ENCODE results near the gene KIF3B.

Gene KIF3B

DNA sequence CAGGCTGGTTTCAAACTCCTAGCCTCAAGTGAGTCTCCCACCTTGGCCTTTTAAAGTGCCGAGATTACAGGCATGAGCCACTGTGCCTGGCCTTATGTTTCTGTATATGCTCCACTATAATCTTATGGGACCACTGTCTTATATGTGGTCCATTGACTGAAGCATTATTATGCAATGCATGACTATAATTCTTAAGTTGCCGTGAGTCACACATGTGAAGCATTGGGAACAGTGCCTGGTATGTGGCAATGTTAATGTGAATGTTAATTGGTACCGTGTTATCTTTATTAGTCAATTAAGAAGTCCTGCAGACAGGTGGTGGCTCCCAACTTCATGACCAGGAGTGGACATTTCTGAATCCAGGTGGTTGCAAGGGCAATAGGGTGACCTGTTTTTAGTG lies 66.0 kb downstream of the KIF3B start:
- in situ Hi-C loops (cut with HindIII; ENCODE audit: low sequenced_read_pairs): no loop called here
- TF ChIP-seq, protein P1, sequence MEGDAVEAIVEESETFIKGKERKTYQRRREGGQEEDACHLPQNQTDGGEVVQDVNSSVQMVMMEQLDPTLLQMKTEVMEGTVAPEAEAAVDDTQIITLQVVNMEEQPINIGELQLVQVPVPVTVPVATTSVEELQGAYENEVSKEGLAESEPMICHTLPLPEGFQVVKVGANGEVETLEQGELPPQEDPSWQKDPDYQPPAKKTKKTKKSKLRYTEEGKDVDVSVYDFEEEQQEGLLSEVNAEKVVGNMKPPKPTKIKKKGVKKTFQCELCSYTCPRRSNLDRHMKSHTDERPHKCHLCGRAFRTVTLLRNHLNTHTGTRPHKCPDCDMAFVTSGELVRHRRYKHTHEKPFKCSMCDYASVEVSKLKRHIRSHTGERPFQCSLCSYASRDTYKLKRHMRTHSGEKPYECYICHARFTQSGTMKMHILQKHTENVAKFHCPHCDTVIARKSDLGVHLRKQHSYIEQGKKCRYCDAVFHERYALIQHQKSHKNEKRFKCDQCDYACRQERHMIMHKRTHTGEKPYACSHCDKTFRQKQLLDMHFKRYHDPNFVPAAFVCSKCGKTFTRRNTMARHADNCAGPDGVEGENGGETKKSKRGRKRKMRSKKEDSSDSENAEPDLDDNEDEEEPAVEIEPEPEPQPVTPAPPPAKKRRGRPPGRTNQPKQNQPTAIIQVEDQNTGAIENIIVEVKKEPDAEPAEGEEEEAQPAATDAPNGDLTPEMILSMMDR (IDR thresholded peaks at IDR 0.05; ENCODE audit: low read depth, low read length, missing control alignments): no peak
- no peak for DNase-seq (ENCODE audit: low read depth)
- no peak overlapping the region for H3K4me3 ChIP-seq (ENCODE audit: low read depth, low read length)

DNA sequence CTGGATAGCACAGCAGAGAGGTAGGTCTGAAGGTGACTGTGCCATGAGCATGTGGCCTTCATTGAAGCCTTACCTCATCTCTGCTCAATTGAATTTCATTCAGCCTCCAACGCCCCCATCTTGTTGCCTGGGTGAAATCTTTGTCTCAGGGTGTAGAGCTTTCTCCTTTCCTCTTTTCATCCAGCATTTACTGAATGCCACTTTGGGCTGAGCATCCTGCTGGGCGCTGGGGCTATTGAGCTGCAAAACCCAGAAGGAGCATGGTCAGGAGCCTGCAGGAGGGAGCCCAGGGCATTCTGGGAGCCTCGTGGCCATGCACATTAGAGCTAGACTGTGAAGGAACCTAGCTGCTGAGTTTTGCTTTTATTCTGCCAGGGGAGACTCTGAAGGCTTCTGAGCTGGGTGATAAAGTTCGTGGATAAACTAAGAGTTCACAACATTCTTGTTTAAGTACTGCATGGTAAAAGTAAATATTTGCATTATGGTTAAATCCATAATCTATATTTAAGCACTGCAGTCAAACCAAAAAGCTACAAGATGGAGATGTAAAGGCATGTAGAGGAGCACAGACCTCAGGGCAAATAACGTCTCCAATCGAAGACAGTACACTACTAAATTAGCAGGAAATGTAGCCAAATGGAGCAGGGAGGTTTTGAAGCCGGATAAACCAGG lies 67.5 kb downstream of the KIF3B start:
- in situ Hi-C loops (cut with HindIII; ENCODE audit: low sequenced_read_pairs): no loop called here
- no peak for DNase-seq (ENCODE audit: low read depth)
- no peak overlapping the region for H3K4me3 ChIP-seq (ENCODE audit: low read depth, low read length)
- TF ChIP-seq, protein P1 (IDR thresholded peaks at IDR 0.05; ENCODE audit: low read depth, low read length, missing control alignments): no peak

DNA sequence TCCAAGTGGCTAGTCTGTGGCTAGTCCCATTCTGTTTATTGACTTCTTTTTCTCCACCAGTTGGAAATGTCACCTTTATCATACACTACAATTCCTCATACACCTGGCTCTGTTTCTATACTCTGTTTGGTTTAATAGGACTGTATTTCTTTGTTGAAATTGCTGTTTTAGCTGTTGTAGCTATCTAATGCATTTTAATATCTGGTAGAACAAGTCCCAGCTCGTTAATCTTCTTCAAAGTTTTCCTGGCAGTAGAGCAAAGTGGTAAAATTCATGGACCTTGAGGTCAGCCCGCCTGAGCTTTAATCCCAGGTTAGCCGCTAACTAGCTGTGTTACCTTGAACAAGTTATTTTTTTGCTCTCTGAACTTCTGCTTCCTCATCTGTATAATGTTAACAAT lies 70.8 kb downstream of the KIF3B start:
- TF ChIP-seq, protein P1 (IDR thresholded peaks at IDR 0.05; ENCODE audit: low read depth, low read length, missing control alignments): no peak
- H3K4me3 ChIP-seq (ENCODE audit: low read depth, low read length): no peak overlapping the region
- in situ Hi-C loops (cut with HindIII; ENCODE audit: low sequenced_read_pairs): no loop called here
- DNase-seq (ENCODE audit: low read depth): no peak

DNA sequence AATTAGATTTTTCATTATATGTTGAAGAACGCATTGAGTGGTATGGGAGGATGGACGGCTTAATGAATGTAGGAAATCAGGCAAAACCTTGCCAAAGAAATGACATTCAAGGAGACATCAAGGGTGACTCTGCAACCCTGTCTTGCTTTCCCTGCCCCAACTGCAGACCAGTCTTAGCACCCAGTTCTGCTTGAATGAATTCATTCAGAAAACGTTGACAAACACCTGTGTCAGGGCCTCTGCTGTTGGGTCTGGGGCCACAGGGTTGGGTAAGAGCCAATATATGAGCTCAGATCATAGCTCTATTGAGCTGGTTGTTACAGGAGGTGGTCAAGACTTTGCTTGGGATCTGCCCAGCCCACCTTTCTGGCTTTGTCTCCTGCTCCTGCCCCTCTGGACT lies 73.0 kb downstream of the KIF3B start:
- TF ChIP-seq, protein P1 (IDR thresholded peaks at IDR 0.05; ENCODE audit: low read depth, low read length, missing control alignments): no peak
- in situ Hi-C loops (cut with HindIII; ENCODE audit: low sequenced_read_pairs): no loop called here

DNA sequence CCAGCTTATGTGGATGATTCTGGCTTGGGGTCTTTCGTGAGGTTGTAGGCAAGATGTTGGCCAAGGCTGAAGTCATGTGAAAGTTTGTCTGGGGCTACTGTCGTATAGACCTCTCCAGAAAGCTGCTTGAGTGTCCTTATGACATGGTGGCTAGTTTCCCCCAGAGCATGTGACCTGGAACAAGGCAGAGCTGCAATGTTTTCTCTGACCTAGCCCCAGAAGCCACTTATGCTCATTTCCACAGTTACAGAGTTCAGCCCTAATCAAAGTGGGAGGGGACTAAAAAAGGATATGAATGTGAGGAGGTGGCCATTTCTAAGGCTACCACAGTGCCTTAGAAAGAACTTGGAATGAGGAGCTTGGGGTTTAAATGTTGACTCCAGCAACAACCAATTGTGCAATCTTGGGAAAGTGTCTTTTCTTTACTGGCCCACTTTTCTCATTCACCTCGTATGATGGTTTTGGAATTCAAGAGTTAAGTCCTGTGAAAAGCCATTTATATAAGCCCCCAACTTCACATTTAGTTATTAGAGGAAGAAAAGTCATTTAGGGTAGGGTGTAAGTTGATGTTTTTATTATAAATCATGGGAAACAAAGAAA lies 74.8 kb downstream of the KIF3B start:
- H3K4me3 ChIP-seq (ENCODE audit: low read depth, low read length): no peak overlapping the region
- TF ChIP-seq, protein P1 (IDR thresholded peaks at IDR 0.05; ENCODE audit: low read depth, low read length, missing control alignments): no peak
- in situ Hi-C loops (cut with HindIII; ENCODE audit: low sequenced_read_pairs): no loop called here
- no peak for DNase-seq (ENCODE audit: low read depth)

More for the DNA sequence above, 73.0 kb downstream of the KIF3B start:
- H3K4me3 ChIP-seq (ENCODE audit: low read depth, low read length): no peak overlapping the region
- no peak for DNase-seq (ENCODE audit: low read depth)

DNA sequence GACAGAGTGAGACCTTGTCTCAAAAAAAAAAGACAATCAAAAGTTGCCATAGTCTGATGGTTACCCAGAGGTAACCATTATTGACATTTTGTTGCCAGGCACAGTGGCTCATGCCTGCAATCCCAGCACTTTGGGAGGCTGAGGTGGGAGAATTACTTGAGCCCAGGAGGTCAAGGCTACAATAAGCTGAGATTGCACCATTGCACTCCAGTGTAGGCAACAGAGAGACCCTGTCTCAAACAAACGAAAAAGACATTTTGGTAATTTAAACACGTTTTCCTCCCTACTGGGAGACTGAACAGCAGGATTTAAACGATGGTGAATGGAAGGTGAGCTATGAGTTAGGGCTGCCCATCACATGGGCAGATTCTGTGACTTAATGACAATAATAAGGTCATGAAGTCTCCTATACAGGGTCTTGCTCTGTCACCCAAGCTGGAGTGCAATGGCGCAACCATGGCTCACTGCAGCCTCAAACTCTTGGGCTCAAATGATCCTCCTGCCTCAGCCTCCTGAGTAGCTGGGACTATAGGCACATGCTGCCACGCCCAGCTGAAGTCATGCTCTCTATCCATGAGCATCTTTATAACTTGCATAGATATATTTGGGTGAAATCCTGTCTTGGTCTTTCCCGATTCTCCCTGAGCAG lies 76.5 kb downstream of the KIF3B start:
- TF ChIP-seq, protein P1 (IDR thresholded peaks at IDR 0.05; ENCODE audit: low read depth, low read length, missing control alignments): no peak
- in situ Hi-C loops (cut with HindIII; ENCODE audit: low sequenced_read_pairs): no loop called here
- no peak for DNase-seq (ENCODE audit: low read depth)
- H3K4me3 ChIP-seq (ENCODE audit: low read depth, low read length): no peak overlapping the region

Measured in astrocyte of the cerebellum (primary cell).